CD14-positive monocyte (primary cell): Measurements from ENCODE around the gene TUT7. TPM values are rescaled to one million over a fixed set of nuclear protein-coding genes. Genes with fewer than 3 reads are reported as not detected.

ENCODE experiments used
- DNase-seq, 3 donors: peaks; one replicate each; pipeline ENCODE4 v3.0.0-alpha.2; 2011 to 2022
- H2AFZ ChIP-seq: 2 replicates; pipeline ENCODE4 v1.6.0; 2012; ENCODE audit warnings: mild to moderate bottlenecking, low read depth, low read length, inconsistent platforms; ENCODE audit not compliant: insufficient read depth, poor library complexity, severe bottlenecking
- H3K27ac ChIP-seq, 2 donors: 1 replicate in 1 of 2; 2 replicates in 1 of 2; pipeline ENCODE4 v1.5.1; 2012 to 2013; ENCODE audit warnings: low read length in 2 of 2, control low read depth in 1 of 2, inconsistent platforms in 1 of 2, low read depth in 1 of 2, mild to moderate bottlenecking in 1 of 2
- H3K27me3 ChIP-seq, 2 donors: one replicate each; pipeline versions ENCODE4 v1.6.0 to v1.6.1; 2011 to 2013; ENCODE audit warnings: low read length in 2 of 2; ENCODE audit not compliant: control insufficient read depth in 2 of 2, insufficient read depth in 2 of 2
- H3K36me3 ChIP-seq, 2 donors: replicated peaks in 1 of 2; 1 replicate in 1 of 2; 2 replicates in 1 of 2; pipeline versions ENCODE4 v1.5.1 to v1.6.1; 2012 to 2013; ENCODE audit warnings: low read length in 2 of 2, control low read depth in 1 of 2, inconsistent platforms in 1 of 2, mild to moderate bottlenecking in 1 of 2; ENCODE audit not compliant: insufficient read depth in 2 of 2, control insufficient read depth in 1 of 2
- H3K4me1 ChIP-seq, 2 donors: 1 replicate in 1 of 2; 2 replicates in 1 of 2; pipeline versions ENCODE4 v1.5.1 to v1.6.1; 2012 to 2013; ENCODE audit warnings: low read length in 2 of 2, control low read depth in 1 of 2, inconsistent platforms in 1 of 2, mild to moderate bottlenecking in 1 of 2, moderate library complexity in 1 of 2; ENCODE audit not compliant: insufficient read depth in 2 of 2, control insufficient read depth in 1 of 2
- H3K4me2 ChIP-seq: replicated peaks from 2 replicates; pipeline ENCODE3; 2012; ENCODE audit warnings: low read length, moderate library complexity, mild to moderate bottlenecking; ENCODE audit not compliant: poor library complexity, severe bottlenecking; ENCODE audit errors: extremely low read depth
- H3K4me3 ChIP-seq, 3 experiments: fragments of 200-600 bp in 1 of 3; sonication (generic) in 1 of 3; replicated peaks in 1 of 3; 1 replicate in 2 of 3; 2 replicates in 1 of 3; pipeline ENCODE4 v1.5.1; 2011 to 2013; ENCODE audit warnings: low read length in 3 of 3, mild to moderate bottlenecking in 3 of 3, control low read depth in 2 of 3, low read depth in 2 of 3, inconsistent platforms in 1 of 3, moderate library complexity in 1 of 3
- H3K79me2 ChIP-seq: 2 replicates; pipeline ENCODE4 v1.6.0; 2012; ENCODE audit warnings: mild to moderate bottlenecking, control low read depth, inconsistent platforms, low read length, moderate library complexity; ENCODE audit not compliant: insufficient read depth
- H3K9ac ChIP-seq: 2 replicates; pipeline ENCODE4 v1.6.0; 2017; ENCODE audit warnings: low read length, mild to moderate bottlenecking; ENCODE audit not compliant: insufficient read depth, poor library complexity, severe bottlenecking
- H3K9me3 ChIP-seq, 2 donors: replicated peaks in 1 of 2; 1 replicate in 1 of 2; 2 replicates in 1 of 2; pipeline versions ENCODE4 v1.5.1 to v1.6.1; 2012 to 2013; ENCODE audit warnings: low read length in 2 of 2, control low read depth in 1 of 2; ENCODE audit not compliant: control insufficient read depth in 1 of 2, insufficient read depth in 1 of 2
- H4K20me1 ChIP-seq: 2 replicates; pipeline ENCODE4 v1.6.0; 2012; ENCODE audit warnings: mild to moderate bottlenecking, low read length, control low read depth, moderate library complexity; ENCODE audit not compliant: insufficient read depth
- H3K27ac Mint-ChIP-seq, 7 donors: one replicate each; pipeline ENCODE4 v1.8.0; 2020; ENCODE audit warnings: mild to moderate bottlenecking in 7 of 7, mixed read lengths in 7 of 7, moderate library complexity in 6 of 7, inconsistent platforms in 2 of 7
- H3K27me3 Mint-ChIP-seq, 3 donors: one replicate each; pipeline ENCODE4 v1.8.0; 2021 to 2022; ENCODE audit warnings: low read depth in 3 of 3, mild to moderate bottlenecking in 3 of 3, mixed read lengths in 3 of 3, moderate library complexity in 3 of 3, inconsistent platforms in 1 of 3
- H3K36me3 Mint-ChIP-seq, 2 donors: one replicate each; pipeline ENCODE4 v1.8.0; 2020; ENCODE audit warnings: mixed read lengths in 2 of 2, inconsistent platforms in 1 of 2, mild to moderate bottlenecking in 1 of 2
- H3K4me1 Mint-ChIP-seq: one replicate; pipeline ENCODE4 v1.8.0; 2020; ENCODE audit warnings: mild to moderate bottlenecking, mixed read lengths
- H3K4me3 Mint-ChIP-seq, 2 donors: one replicate each; pipeline ENCODE4 v1.8.0; 2020; ENCODE audit warnings: mild to moderate bottlenecking in 2 of 2, mixed read lengths in 2 of 2, moderate library complexity in 1 of 2
- H3K9me3 Mint-ChIP-seq, 7 donors: one replicate each; pipeline ENCODE4 v1.8.0; 2020 to 2022; ENCODE audit warnings: mixed read lengths in 7 of 7, mild to moderate bottlenecking in 6 of 7, moderate library complexity in 6 of 7, inconsistent platforms in 2 of 7
- CTCF ChIP-seq: fragments of 200-600 bp; IDR thresholded peaks from one replicate; pipeline ENCODE4 v1.8.0; 2022; ENCODE audit warnings: antibody characterized with exemption, mild to moderate bottlenecking
- WGBS: methylation state at CpG from one replicate; pipeline ENCODE4 v1.1.5; 2013; ENCODE audit warnings: missing lambda C conversion rate; ENCODE audit not compliant: insufficient coverage; 5-methylcytosine and 5-hydroxymethylcytosine counted together
- intact Hi-C, 2 donors: fragments of 100-400 bp; cut with micrococcal nuclease; formaldehyde crosslinking; loops; one replicate each; pipeline versions ENCODE4 v1.15.0 to v1.15.1; 2023
- polyA plus RNA-seq, 3 donors: library from polyadenylated mRNA; depleted of rRNA in 1 of 3; unstranded in 2 of 3; stranded (reverse) in 1 of 3; fragments of 300-500 nt in 2 of 3; fragments of >200 nt in 1 of 3; fragmentation: Illumina TruSeq in 2 of 3; gene quantifications; 1 replicate in 2 of 3; 2 replicates in 1 of 3; pipeline ENCODE4 v1.2.3, GENCODE V29; 2012 to 2021

The TUT7 gene
- polyA plus RNA-seq, 3 donors, result 14.2 to 51.6 (median 27.9) TPM

- WGBS, result 22% methylated on average over 6 of the region's 12 CpGs
- Histone ChIP-seq H3K4me2 (peak overlapping the region; percentile 94), H2AFZ (peak overlapping the region; percentile 84), H3K4me1 (peaks cover 14 to 21% of the 10 kb centered on the region in 2 donors), H3K27me3 (no peaks in the 10 kb centered on the region), H3K36me3 (peaks cover 10 to 23% of the 10 kb centered on the region in 2 donors), H3K79me2 (peaks cover 30% of the 10 kb centered on the region), H3K4me3 (peak overlapping the region; percentile 58 to 91 (median 69)), H3K9ac (peak overlapping the region; percentile 89), H3K27ac (peak overlapping the region; percentile 74 to 93), H3K9me3 (no peaks in the 10 kb centered on the region), H4K20me1 (peaks cover 40% of the 10 kb centered on the region)
- no peaks in the 10 kb centered on the region for H3K9me3 Mint-ChIP-seq
- peaks cover 39% of the 10 kb centered on the region for H3K4me1 Mint-ChIP-seq
- no peak for TF ChIP-seq CTCF
- H3K27ac Mint-ChIP-seq, result peak overlapping the region; percentile 92 to 98 (median 96)
- peak overlapping the region; percentile 93 to 98 for H3K4me3 Mint-ChIP-seq
- peaks cover 3 to 5% (median 3%) of the 10 kb centered on the region in 3 donors for H3K27me3 Mint-ChIP-seq
- H3K36me3 Mint-ChIP-seq, result peaks cover 15 to 20% of the 10 kb centered on the region in 2 donors
- intact Hi-C loops, result loop anchor here (5.0 to 10.0 kb wide), 3 partner anchors 52 to 341 kb away; partner anchors contain the start of genes NAA35 (in 2 of the 2) and TUT7 (in 1 of the 2)
- DNase-seq, result peak; percentile 78 to 86 (median 81)
Measured at GRCh38 chr9:86282979-86283535, 71.2 kb downstream of the TUT7 start.

DNA sequence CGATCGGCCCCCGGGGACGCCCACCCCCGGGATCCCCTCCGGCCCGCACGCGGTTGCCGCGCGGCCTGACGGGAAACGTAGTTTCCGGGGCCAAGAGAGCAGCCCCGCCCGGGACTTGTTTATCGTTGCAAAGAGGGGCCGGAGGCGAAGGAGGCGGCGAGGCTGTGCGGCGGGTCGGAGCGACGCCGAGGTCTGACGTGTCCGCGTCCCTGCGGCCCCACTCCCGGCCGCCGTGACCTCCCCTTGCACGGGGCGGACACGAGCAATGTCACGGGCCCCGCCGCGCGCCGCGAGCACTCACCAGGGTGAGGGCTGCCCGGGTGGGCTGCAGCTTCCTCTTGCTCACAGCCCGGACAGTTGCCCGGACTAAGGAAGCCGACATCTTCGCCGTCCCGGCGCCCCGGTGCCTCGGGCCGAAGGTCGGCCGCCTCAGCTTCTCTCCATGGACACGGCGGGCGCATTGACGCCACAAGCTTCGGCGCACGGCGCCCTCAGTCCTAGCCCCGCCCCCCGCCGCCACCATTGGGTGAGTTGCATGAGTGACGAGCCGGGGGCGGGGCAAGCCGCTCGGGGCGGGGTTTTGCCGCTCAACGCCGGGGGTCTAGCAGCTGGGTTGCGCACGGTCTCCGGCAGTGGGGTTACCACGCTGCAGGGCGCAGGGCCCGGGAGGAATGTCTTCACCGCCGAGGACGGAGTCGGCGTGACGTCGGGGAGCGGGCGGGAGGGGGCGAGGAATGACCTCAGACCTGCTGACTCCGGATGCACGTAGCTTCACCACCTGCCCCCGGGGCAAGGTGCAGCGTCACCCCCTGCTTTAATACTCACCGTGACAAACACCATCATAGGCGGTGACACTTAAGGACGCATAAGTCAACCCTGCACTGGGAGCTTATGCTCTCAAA is 71.9 kb downstream of the TUT7 start, which contains the start of gene ISCA1:
TSS of gene ISCA1 (minus strand) at position 462 of the 902 bp plus-strand sequence. CDS start at position 382, 80 bp downstream.
- Histone ChIP-seq H4K20me1 (peaks cover 47% of the 10 kb centered on the region), H3K27me3 (no peaks in the 10 kb centered on the region), H3K9me3 (no peaks in the 10 kb centered on the region), H2AFZ (peak within 1 kb of the TSS; percentile 84), H3K36me3 (peaks cover 6 to 16% of the 10 kb centered on the region in 2 donors), H3K27ac (peak within 1 kb of the TSS; percentile 74 to 93), H3K4me3 (peak within 1 kb of the TSS; percentile 58 to 91 (median 69)), H3K79me2 (peaks cover 30% of the 10 kb centered on the region), H3K4me1 (peaks cover 14 to 21% of the 10 kb centered on the region in 2 donors), H3K4me2 (peak within 1 kb of the TSS; percentile 94), H3K9ac (peak within 1 kb of the TSS; percentile 89)
- intact Hi-C loops, result loop anchor here (5.0 to 10.0 kb wide), 3 partner anchors 52 to 340 kb away; partner anchors contain the start of genes NAA35 (in 2 of the 2) and TUT7 (in 1 of the 2)
- peak; percentile 87 to 89 (median 88) for DNase-seq
- Mint-ChIP-seq H3K36me3 (peaks cover 8 to 14% of the 10 kb centered on the region in 2 donors), H3K9me3 (no peaks in the 10 kb centered on the region), H3K27ac (peak within 1 kb of the TSS; percentile 92 to 98 (median 96)), H3K4me3 (peak within 1 kb of the TSS; percentile 93 to 98), H3K27me3 (peaks cover 3 to 5% (median 4%) of the 10 kb centered on the region in 3 donors), H3K4me1 (peaks cover 39% of the 10 kb centered on the region)
- WGBS, result under 1% methylated on average over 101 of the region's 101 CpGs
- TF ChIP-seq CTCF, result no peak
